ENCODE results near the gene MACROD2.

The MACROD2 gene

DNA sequence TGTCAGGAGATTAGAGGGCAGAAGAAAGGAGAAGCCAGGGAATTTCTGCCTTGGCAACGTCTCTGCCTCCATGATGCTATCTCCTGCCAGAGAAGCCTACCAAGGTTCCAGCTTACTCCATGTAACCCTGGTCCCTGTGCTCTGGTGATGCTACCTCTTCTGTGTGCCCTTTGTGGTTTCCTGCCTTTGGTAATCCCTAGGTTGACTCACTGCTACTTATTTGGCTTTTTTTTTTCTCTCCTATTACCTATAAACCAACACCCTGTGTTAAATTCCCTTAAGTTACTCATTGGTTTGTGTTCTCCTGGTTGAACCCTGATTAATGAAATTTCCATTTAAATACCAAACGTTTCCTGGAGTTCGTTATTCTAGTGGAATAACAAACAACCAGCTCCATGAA, 869.9 kb downstream of the MACROD2 start:
- TF ChIP-seq, protein P1, sequence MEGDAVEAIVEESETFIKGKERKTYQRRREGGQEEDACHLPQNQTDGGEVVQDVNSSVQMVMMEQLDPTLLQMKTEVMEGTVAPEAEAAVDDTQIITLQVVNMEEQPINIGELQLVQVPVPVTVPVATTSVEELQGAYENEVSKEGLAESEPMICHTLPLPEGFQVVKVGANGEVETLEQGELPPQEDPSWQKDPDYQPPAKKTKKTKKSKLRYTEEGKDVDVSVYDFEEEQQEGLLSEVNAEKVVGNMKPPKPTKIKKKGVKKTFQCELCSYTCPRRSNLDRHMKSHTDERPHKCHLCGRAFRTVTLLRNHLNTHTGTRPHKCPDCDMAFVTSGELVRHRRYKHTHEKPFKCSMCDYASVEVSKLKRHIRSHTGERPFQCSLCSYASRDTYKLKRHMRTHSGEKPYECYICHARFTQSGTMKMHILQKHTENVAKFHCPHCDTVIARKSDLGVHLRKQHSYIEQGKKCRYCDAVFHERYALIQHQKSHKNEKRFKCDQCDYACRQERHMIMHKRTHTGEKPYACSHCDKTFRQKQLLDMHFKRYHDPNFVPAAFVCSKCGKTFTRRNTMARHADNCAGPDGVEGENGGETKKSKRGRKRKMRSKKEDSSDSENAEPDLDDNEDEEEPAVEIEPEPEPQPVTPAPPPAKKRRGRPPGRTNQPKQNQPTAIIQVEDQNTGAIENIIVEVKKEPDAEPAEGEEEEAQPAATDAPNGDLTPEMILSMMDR (IDR thresholded peaks at IDR 0.05; ENCODE audit: low read depth, low read length): no peak
- no peak for DNase-seq (ENCODE audit: extremely low read depth, low read depth)

DNA sequence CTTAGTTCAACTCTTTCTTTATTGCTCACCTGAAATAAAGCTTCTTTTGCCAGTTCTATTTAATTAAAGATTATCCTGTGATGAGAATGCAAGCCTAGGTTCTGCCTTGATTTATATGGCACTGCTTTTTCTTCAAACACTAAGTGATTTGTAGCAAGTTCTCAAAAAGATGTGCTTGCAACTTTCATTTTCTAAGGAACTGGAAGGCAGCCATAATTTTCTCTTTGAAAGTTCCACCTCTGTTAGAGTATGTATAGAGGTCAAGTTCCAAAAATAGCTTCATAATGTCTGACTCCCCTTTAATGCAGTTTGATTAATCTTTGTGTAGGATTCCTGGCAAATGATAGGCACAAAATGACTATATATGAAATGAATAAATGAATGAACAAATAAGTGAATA, 870.4 kb downstream of the MACROD2 start:
- TF ChIP-seq, protein P1 (IDR thresholded peaks at IDR 0.05; ENCODE audit: low read depth, low read length): no peak
- DNase-seq (ENCODE audit: extremely low read depth, low read depth): no peak

DNA sequence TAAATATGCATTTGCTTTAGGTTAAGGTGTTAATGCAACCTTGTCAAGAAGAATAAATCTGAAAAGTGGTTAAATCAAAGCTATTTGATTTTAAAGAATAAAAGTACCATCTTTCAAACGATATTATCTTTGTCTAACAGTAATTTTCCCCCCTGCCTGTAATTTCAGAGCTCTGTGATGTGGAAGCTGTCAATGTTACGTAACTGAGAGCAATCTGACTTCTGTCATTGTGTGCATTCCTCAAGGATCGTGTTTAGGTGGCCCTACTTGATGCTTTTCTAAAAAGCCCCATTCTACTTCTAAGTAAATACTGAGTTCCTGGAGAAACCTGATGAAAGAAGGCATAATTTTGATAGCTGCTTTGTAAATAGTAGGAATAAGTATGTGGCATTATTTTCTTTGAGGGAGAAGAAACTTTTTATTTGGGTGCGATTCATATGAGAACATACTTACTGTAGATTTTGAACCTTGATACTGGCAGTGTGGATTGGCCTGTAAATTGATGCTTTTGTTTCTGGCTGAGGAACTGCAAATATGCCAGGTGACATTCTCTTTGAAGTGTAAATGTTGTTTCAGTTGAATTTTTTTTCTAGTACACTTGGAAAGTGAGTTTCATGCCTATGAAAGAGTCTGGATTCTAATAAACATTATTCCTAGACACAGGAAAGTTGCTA, 871.7 kb downstream of the MACROD2 start:
- TF ChIP-seq, protein P1 (IDR thresholded peaks at IDR 0.05; ENCODE audit: low read depth, low read length): no peak
- no peak for DNase-seq (ENCODE audit: extremely low read depth, low read depth)

DNA sequence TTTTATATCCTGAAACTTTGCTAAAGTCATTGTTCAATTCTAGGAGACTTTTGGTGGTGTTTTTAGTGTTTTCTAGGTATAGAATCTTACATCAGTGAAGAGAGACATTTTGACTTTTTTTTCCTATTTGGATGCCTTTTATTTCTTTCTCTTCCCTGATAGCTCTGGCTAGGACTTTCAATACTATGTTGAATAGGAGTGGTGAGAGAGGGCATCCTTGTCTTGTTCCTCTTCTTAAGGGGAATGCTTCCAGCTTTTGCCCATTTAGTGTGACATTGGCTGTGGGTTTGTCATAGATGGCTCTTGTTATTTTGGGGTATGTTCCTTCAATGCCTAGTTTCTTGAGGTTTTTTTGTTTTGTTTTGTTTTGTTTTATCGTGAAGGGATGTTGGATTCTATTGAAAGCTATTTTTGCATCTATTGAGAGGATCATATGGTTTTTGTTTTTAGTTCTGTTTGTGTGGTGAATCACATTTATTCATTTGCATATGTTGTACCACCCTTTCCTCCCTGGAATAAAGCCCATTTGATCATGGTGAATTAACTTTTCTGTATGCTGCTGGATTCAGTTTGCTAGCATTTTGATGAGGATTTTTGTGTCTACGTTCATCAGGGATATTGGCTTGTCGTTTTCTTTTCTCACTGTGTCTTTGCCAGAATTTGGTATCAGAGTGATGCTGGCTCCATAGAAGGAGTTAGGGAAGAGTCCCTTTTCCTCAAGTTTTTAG, 882.1 kb downstream of the MACROD2 start:
- no peak for DNase-seq (ENCODE audit: extremely low read depth, low read depth)

DNA sequence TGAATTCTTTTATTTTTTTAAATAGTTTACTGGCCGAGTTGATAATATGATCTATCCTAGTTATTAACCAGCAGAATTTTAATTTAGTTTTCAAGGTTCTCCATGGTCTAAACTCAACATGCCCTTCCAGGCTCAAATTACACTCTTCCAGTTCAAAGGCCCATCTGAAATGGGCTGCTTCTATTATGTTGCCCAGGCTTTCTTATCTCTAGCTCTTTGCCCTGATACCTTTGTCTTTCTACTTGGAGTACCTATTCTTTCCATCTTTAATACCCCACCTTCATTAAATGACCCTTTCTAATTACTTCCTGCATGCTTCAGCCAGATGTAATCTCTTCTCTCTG, 883.3 kb downstream of the MACROD2 start:
- no peak for DNase-seq (ENCODE audit: extremely low read depth, low read depth)
- TF ChIP-seq, protein P1 (IDR thresholded peaks at IDR 0.05; ENCODE audit: low read depth, low read length): no peak

More for the DNA sequence above, 882.1 kb downstream of the MACROD2 start:
- TF ChIP-seq, protein P1 (IDR thresholded peaks at IDR 0.05; ENCODE audit: low read depth, low read length): no peak

DNA sequence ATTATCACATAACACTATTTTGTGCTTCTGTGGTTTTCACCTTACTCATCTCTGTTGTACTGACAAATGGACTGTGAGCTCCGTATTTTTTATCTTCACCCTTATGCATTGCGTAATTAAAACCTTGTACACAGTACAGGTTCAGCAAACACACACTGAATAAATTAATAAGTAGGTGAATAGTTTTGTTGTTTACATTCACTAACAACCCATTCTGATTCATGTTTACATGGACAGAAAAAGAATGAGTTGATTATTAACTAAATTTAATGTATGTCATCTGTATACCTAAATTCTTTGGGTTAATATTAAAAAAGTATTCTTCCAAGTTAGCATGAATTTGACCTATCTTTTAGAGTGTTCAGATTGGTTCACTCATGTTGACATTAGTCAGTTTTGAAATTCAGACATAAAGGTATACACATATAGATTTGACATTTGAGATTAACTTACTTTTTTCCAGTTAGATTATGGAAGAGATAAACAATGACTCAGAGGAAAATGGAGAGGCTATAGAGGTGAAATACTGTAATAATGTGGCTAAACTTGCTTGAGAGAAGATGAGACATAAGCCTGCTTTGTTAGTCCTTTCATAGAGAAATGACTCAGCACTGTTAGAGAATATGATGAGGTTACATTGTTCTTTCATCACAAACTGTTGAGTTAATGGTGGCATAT, 883.8 kb downstream of the MACROD2 start:
- DNase-seq (ENCODE audit: extremely low read depth, low read depth): peak; percentile 20
- TF ChIP-seq, protein P1 (IDR thresholded peaks at IDR 0.05; ENCODE audit: low read depth, low read length): no peak

DNA sequence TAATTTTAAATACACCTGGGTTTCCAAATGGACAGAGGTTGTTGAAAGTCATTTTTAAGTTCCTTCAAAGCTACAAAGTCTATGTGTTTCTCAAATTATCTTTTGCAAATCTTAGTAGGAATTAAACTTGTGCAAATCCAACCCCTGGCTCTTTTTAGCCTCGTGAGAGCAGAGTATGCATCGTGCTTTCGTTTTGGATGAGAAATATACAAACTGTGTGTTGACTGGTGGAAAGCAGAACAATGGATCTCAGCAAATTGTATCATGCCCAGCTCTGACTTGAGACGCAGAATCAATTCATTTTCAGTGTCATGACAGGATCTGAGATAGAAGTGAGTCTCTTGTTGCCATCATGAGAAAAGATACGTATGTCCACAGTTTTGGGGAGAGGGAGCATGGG, 884.5 kb downstream of the MACROD2 start:
- TF ChIP-seq, protein P1 (IDR thresholded peaks at IDR 0.05; ENCODE audit: low read depth, low read length): no peak

More for the DNA sequence above, 884.5 kb downstream of the MACROD2 start:
- no peak for DNase-seq (ENCODE audit: extremely low read depth, low read depth)

Data from AG09319 (cell line).